ENCODE results near the gene PLA2G2D. TPM values are rescaled to one million over a fixed set of nuclear protein-coding genes. Genes with fewer than 3 reads are reported as not detected.

The PLA2G2D gene
- total and polyA plus RNA-seq, 10 of the 15 experiments (the other 5 are each of a cell fraction or from before 2014, with no cell fraction given), result 0.06 to 0.38 (median 0.16) TPM; not detected in 2

DNA sequence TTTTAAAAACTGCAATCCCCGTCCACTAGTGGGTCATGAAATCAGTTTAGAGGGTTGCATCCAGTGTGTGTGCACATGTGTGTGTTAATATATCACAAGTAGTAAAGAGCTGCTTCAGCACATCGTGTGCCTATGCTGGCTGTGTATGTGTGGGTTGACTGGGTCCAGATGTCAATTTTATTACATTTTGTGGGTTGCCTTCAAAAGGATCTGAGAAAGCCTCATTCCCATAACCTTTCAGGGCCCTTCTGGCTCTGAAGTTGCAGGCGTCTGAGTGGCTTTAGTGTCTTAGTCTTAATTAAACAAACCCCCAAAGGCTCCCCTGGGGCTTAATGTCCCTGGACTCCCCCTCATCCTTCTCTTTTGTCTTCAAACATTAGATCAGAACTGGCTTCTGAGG, 19.8 kb downstream of the PLA2G2D start:
- H3K4me1 ChIP-seq (ENCODE audit: control insufficient read depth, insufficient read depth, low read length), result no peaks in the 10 kb centered on the region
- CTCF ChIA-PET, result interaction anchor here (0.6 to 8.9 kb wide), 7 partner anchors 9 to 189 kb away, joined by 4 to 181 read pairs (median 5); no protein-coding TSS in a partner anchor
- RAD21 ChIA-PET (ENCODE audit: unreplicated experiment), result interaction anchor here (0.9 to 7.0 kb wide), 4 partner anchors 21 to 125 kb away, joined by 3 to 91 read pairs (median 3); no protein-coding TSS in a partner anchor
- no peaks in the 10 kb centered on the region for H3K9me3 ChIP-seq (replicated peaks; ENCODE audit: control insufficient read depth, insufficient read depth, low read length)
- POLR2A ChIA-PET, result no interaction called here
- H3K79me2 ChIP-seq (ENCODE audit: control insufficient read depth, insufficient read depth, low read length), result no peaks in the 10 kb centered on the region
- no peak overlapping the region for H3K27ac ChIP-seq (ENCODE audit: control insufficient read depth, insufficient read depth)
- no peaks in the 10 kb centered on the region for H3K27me3 ChIP-seq (replicated peaks in 1 of 2; ENCODE audit: control insufficient read depth in 2 of 2, insufficient read depth in 2 of 2, low read length in 1 of 2)
- no peaks in the 10 kb centered on the region for H4K20me1 ChIP-seq (ENCODE audit: control insufficient read depth, insufficient read depth)
- no peak overlapping the region for H3K4me3 ChIP-seq
- WGBS (ENCODE audit: insufficient coverage, insufficient replicate concordance, low lambda C conversion rate, missing lambda C conversion rate), result 4% methylated on average over 3 of the region's 3 CpGs
- H3K4me2 ChIP-seq (ENCODE audit: control insufficient read depth, insufficient read depth), result no peak overlapping the region
- H3K36me3 ChIP-seq (ENCODE audit: control insufficient read depth in 2 of 2, insufficient read depth in 2 of 2, low read length in 1 of 2), result no peaks in the 10 kb centered on the region
- TF ChIP-seq SIN3A (IDR thresholded peaks at IDR 0.05; ENCODE audit: low read depth, low read length) (no peak), NR2C2 (IDR thresholded peaks at IDR 0.05; ENCODE audit: borderline replicate concordance, control insufficient read depth, insufficient read length, low read depth) (no peak), MEF2B (IDR thresholded peaks at IDR 0.05; ENCODE audit: partially characterized antibody, poor library complexity, severe bottlenecking) (peak; percentile 67), DPF2 (IDR thresholded peaks at IDR 0.05) (no peak), TCF12 (IDR thresholded peaks at IDR 0.05; ENCODE audit: low read depth, low read length) (no peak), NR2F1 (conservative IDR thresholded peaks at IDR 0.05) (peak; percentile 26; the same call in 1 of the 2 replicates), CHD2 (IDR thresholded peaks at IDR 0.05; ENCODE audit: borderline replicate concordance, low read depth, low read length) (no peak), KDM1A (IDR thresholded peaks at IDR 0.05; ENCODE audit: borderline replicate concordance) (no peak)
- TF ChIP-seq, protein P1, sequence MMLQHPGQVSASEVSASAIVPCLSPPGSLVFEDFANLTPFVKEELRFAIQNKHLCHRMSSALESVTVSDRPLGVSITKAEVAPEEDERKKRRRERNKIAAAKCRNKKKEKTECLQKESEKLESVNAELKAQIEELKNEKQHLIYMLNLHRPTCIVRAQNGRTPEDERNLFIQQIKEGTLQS (IDR thresholded peaks at IDR 0.05; ENCODE audit: borderline replicate concordance, extremely low read depth, low read depth, low read length), result no peak
- TF ChIP-seq, protein P2, sequence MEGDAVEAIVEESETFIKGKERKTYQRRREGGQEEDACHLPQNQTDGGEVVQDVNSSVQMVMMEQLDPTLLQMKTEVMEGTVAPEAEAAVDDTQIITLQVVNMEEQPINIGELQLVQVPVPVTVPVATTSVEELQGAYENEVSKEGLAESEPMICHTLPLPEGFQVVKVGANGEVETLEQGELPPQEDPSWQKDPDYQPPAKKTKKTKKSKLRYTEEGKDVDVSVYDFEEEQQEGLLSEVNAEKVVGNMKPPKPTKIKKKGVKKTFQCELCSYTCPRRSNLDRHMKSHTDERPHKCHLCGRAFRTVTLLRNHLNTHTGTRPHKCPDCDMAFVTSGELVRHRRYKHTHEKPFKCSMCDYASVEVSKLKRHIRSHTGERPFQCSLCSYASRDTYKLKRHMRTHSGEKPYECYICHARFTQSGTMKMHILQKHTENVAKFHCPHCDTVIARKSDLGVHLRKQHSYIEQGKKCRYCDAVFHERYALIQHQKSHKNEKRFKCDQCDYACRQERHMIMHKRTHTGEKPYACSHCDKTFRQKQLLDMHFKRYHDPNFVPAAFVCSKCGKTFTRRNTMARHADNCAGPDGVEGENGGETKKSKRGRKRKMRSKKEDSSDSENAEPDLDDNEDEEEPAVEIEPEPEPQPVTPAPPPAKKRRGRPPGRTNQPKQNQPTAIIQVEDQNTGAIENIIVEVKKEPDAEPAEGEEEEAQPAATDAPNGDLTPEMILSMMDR (IDR thresholded peaks at IDR 0.05 in 2 of 3, conservative IDR thresholded peaks at IDR 0.05 in 1 of 3; ENCODE audit: control insufficient read depth in 2 of 3, extremely low read depth in 1 of 3, insufficient read depth in 1 of 3, low read depth in 3 of 3, low read length in 3 of 3), result no peak
- TF ChIP-seq, protein P3, sequence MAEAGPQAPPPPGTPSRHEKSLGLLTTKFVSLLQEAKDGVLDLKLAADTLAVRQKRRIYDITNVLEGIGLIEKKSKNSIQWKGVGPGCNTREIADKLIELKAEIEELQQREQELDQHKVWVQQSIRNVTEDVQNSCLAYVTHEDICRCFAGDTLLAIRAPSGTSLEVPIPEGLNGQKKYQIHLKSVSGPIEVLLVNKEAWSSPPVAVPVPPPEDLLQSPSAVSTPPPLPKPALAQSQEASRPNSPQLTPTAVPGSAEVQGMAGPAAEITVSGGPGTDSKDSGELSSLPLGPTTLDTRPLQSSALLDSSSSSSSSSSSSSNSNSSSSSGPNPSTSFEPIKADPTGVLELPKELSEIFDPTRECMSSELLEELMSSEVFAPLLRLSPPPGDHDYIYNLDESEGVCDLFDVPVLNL (IDR thresholded peaks at IDR 0.05; ENCODE audit: low read depth, low read length), result no peak
- intact Hi-C loops (cut with micrococcal nuclease; ENCODE audit: unreplicated experiment) (no loop called here), in situ Hi-C loops (cut with MboI) (no loop called here)
- no peak overlapping the region for H2AFZ ChIP-seq (ENCODE audit: control insufficient read depth, low read depth, low read length)
- no TSS peak for BruUV-seq (replicated peaks)
- FAIRE-seq (no peak), DNase-seq (ENCODE audit: low read depth, low spot score) (no peak), ATAC-seq (no peak)
- no peak overlapping the region for H3K9ac ChIP-seq (ENCODE audit: control insufficient read depth, insufficient read depth, low read length)
- SMC1A ChIA-PET (ENCODE audit: uncharacterized antibody, unreplicated experiment), result interaction anchor here (0.9 to 3.5 kb wide), 6 partner anchors 48 to 125 kb away, joined by 3 to 31 read pairs (median 4); no protein-coding TSS in a partner anchor
